Sigmoid colon (tissue), 7 donors: ENCODE measurements around the gene RNF212. TPM values are rescaled to one million over a fixed set of nuclear protein-coding genes. Genes with fewer than 3 reads are reported as not detected.

Source experiments
- DNase-seq: peaks from one replicate; pipeline ENCODE4 v3.0.0-alpha.2; 2019
- H3K27ac ChIP-seq, 4 donors: fragments of 200-600 bp; sonication (generic); one replicate each; pipeline ENCODE4 v1.5.1; 2016 to 2019; ENCODE audit warnings: mild to moderate bottlenecking in 1 of 4
- H3K27me3 ChIP-seq, 3 donors: fragments of 200-600 bp; sonication (generic); one replicate each; pipeline ENCODE4 v1.5.1; 2019; ENCODE audit warnings: mild to moderate bottlenecking in 1 of 3
- H3K36me3 ChIP-seq, 4 donors: fragments of 200-600 bp; sonication (generic); one replicate each; pipeline ENCODE4 v1.5.1; 2016 to 2019
- H3K4me1 ChIP-seq, 4 donors: fragments of 200-600 bp; sonication (generic); one replicate each; pipeline ENCODE4 v1.5.1; 2017 to 2019
- H3K4me3 ChIP-seq, 4 donors: fragments of 200-600 bp; sonication (generic); one replicate each; pipeline ENCODE4 v1.5.1; 2017 to 2019; ENCODE audit warnings: mild to moderate bottlenecking in 2 of 4, moderate library complexity in 1 of 4
- H3K9me3 ChIP-seq, 4 donors: fragments of 200-600 bp in 3 of 4; sonication (generic) in 3 of 4; one replicate each; pipeline versions ENCODE4 v1.5.1 to v1.6.1; 2013 to 2019
- EP300 ChIP-seq, 4 donors: sonication (generic); formaldehyde crosslinking; IDR thresholded peaks; one replicate each; pipeline ENCODE4 v1.6.1; 2017; ENCODE audit warnings: antibody characterized with exemption in 4 of 4
- POLR2A ChIP-seq, 2 donors: fragments of 450-650 bp; IDR thresholded peaks; one replicate each; pipeline ENCODE4 v1.6.1; 2016; ENCODE audit warnings: antibody characterized with exemption in 2 of 2, mild to moderate bottlenecking in 2 of 2, moderate library complexity in 2 of 2
- POLR2AphosphoS5 ChIP-seq, 4 donors: sonication (generic); formaldehyde crosslinking; IDR thresholded peaks; one replicate each; pipeline ENCODE4 v1.6.1; 2017; ENCODE audit warnings: antibody characterized with exemption in 4 of 4
- WGBS, 2 donors: extraction: QIAGEN DNeasy Blood & Tissue Kit; methylation state at CpG; one replicate each; pipeline ENCODE4 v1.1.7; 2013; 5-methylcytosine and 5-hydroxymethylcytosine counted together
- intact Hi-C: fragments of 100-400 bp; cut with DNase I; formaldehyde crosslinking; loops from one replicate; pipeline ENCODE4 v1.15.1; 2023
- polyA plus RNA-seq, 3 donors: library from polyadenylated mRNA; stranded (reverse); fragments of 200-250 nt; gene quantifications; one replicate each; pipeline ENCODE4 v1.2.3, GENCODE V29; 2013
- total RNA-seq, 4 donors: library from RNA; depleted of rRNA; stranded (reverse); fragments of >200 nt; gene quantifications; one replicate each; pipeline ENCODE4 v1.1.0, GENCODE V29; 2016
- TF ChIP-seq, protein P1 (sequence below), 4 experiments: fragments of 450-650 bp in 3 of 4; fragments of 200-600 bp in 1 of 4; IDR thresholded peaks; one replicate each; pipeline ENCODE4 v1.5.1; 2016 to 2019; ENCODE audit warnings: antibody characterized with exemption in 4 of 4, mild to moderate bottlenecking in 3 of 4, moderate library complexity in 2 of 4
- donor health status: healthy with polysubstance abuse.
- donor health status: Bipolar disorder and iron deficiency.
- donor health status: healthy.

RNF212 gene
- total and polyA plus RNA-seq, 7 donors: 0.60 to 12.8 (median 4.0) TPM; not detected in 1

DNA sequence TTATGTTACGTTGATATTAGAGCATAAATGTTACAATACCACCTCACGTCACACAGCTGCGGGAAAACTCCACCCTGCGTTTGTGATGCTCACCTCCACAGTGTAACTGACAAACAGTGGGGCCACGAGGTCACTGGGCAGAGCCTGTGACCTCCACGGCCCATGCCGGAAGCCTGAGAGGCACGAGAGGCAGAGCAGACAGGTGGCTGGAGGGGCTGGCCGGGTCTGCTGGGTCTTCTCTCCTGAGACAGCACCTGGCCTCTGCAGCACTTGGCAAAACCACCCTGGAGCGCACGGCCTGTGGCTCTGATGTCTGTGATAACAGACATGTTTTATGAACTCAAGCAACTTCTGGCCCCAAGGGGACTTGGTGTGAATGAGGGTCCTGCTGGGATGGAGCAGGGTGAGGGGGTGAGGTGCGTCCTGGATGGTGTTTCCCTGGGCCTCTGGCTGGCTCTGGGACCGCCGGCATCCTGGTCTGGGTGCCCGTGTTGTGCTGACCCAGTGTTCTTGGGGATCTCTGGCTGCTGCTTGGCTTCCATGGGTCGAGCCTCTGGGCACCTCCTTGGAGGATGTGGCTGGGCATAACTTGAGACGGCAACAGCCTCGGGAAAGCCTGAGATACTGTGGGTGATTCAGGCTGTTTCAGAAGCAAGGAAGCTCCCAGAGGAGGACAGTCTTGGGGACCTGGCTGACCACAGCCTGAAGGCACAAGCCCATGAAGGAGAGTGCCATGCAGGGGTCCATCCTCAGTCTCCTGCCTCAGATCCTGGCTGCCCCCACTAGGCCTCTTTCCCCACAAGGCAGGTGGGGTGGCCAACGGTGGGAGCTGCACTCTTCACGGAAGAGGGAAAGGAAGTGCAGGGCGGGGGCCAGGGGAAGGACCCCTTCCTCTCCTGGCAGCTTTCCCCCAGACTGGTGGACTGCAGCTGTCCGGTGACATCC is 19.7 kb downstream of the RNF212 start:
- H3K4me3 ChIP-seq: no peak overlapping the region
- no peaks in the 10 kb centered on the region for H3K9me3 ChIP-seq
- H3K27ac ChIP-seq: no peak overlapping the region
- WGBS, 2 donors: 80 to 87% methylated on average over 22 of the region's 22 CpGs
- intact Hi-C loops: no loop called here
- H3K27me3 ChIP-seq: no peaks in the 10 kb centered on the region
- H3K4me1 ChIP-seq: no peaks in the 10 kb centered on the region
- H3K36me3 ChIP-seq: no peaks in the 10 kb centered on the region
- no peak for DNase-seq
- no peak for TF ChIP-seq EP300 (IDR thresholded peaks at IDR 0.05)
- TF ChIP-seq, protein P1, sequence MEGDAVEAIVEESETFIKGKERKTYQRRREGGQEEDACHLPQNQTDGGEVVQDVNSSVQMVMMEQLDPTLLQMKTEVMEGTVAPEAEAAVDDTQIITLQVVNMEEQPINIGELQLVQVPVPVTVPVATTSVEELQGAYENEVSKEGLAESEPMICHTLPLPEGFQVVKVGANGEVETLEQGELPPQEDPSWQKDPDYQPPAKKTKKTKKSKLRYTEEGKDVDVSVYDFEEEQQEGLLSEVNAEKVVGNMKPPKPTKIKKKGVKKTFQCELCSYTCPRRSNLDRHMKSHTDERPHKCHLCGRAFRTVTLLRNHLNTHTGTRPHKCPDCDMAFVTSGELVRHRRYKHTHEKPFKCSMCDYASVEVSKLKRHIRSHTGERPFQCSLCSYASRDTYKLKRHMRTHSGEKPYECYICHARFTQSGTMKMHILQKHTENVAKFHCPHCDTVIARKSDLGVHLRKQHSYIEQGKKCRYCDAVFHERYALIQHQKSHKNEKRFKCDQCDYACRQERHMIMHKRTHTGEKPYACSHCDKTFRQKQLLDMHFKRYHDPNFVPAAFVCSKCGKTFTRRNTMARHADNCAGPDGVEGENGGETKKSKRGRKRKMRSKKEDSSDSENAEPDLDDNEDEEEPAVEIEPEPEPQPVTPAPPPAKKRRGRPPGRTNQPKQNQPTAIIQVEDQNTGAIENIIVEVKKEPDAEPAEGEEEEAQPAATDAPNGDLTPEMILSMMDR (IDR thresholded peaks at IDR 0.05): no peak
- TF ChIP-seq POLR2AphosphoS5 (IDR thresholded peaks at IDR 0.05): no peak
- TF ChIP-seq POLR2A (IDR thresholded peaks at IDR 0.05): no peak

DNA sequence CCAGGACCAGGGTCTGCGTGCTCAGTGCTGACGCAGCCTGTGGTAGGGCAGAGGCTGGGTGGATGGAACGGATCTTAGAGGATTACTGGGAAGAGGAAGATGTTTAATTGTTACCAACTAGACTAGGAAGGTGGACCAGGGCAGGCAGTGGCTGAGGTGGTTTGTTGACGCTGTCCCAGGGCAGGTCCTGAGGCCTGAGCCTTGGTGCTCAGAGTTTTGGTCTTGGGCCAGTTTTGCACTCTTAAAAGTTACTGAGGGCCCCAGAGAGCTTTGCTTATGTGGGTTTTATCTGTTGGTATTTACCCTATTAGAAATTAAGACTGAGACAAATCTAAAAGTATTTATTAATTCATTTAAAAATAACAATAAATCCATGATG is 20.4 kb downstream of the RNF212 start:
- intact Hi-C loops: no loop called here
- 92% methylated on average over 2 to 4 of the region's 4 CpGs for WGBS, 2 donors
- H3K27ac ChIP-seq: no peak overlapping the region
- no peaks in the 10 kb centered on the region for H3K36me3 ChIP-seq
- no peak for DNase-seq
- no peak overlapping the region for H3K4me3 ChIP-seq
- no peaks in the 10 kb centered on the region for H3K27me3 ChIP-seq
- H3K4me1 ChIP-seq: no peaks in the 10 kb centered on the region
- TF ChIP-seq EP300 (IDR thresholded peaks at IDR 0.05): no peak
- TF ChIP-seq POLR2AphosphoS5 (IDR thresholded peaks at IDR 0.05): no peak
- no peak for TF ChIP-seq POLR2A (IDR thresholded peaks at IDR 0.05)
- TF ChIP-seq, protein P1 (IDR thresholded peaks at IDR 0.05): no peak
- no peaks in the 10 kb centered on the region for H3K9me3 ChIP-seq

DNA sequence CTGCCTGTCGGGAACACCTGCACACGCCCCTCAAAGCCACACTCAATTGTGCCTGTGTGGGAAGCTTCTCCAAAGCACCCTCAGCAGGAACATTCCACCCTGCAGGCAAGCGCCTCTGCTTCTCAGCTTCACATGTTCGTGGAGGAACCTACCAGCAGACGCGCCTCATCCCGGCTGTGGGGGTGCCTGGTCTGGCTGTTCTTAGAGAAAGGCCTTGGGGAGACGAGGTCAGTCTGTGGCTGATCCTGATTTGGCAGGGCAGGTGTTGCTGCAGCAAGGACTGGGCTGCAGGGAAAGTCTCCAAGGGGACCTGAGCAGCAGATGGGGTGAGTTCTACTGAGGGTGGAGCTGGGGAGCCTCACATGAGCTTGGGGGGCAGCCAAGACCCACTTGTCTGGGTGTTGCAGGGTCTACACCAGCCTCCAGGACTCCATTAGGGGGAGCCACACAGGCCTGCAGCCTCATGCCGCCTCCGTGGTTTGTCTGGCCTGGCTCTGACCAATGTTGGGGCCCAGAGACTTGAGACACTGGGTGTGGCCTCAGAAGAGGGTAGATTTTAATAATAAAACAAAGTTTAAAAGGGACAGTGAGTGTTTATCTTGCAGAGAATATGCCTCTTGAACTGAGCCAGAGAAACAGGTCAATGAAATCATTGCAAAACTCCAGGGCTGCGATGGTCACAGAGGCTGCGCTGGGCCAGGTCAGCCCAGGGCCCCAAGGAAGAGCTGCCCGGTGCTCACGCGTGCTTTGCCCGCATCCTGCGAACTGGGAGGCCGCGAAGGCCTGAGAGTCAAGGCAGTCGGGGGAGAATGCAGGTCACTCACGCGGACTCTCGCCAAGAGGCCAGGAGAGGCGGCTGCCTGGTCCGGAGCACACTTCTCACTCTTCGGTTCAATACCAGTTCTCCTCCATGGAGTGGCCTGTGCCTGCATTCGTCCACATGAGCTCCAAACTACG is 21.1 kb downstream of the RNF212 start:
- DNase-seq: no peak
- no peak overlapping the region for H3K4me3 ChIP-seq
- 91 to 92% methylated on average over 28 of the region's 28 CpGs for WGBS, 2 donors
- no peaks in the 10 kb centered on the region for H3K27me3 ChIP-seq
- TF ChIP-seq, protein P1 (IDR thresholded peaks at IDR 0.05): no peak
- TF ChIP-seq EP300 (IDR thresholded peaks at IDR 0.05): no peak
- no peak for TF ChIP-seq POLR2A (IDR thresholded peaks at IDR 0.05)
- no peak for TF ChIP-seq POLR2AphosphoS5 (IDR thresholded peaks at IDR 0.05)
- intact Hi-C loops: no loop called here
- no peaks in the 10 kb centered on the region for H3K4me1 ChIP-seq
- H3K9me3 ChIP-seq: no peaks in the 10 kb centered on the region
- H3K27ac ChIP-seq: no peak overlapping the region
- no peaks in the 10 kb centered on the region for H3K36me3 ChIP-seq

GRCh38 chr4:1091561-1091995 is 21.8 kb downstream of the RNF212 start:
- no peak overlapping the region for H3K27ac ChIP-seq
- no peak overlapping the region for H3K4me3 ChIP-seq
- intact Hi-C loops: no loop called here
- no peaks in the 10 kb centered on the region for H3K36me3 ChIP-seq
- no peaks in the 10 kb centered on the region for H3K4me1 ChIP-seq
- DNase-seq: no peak
- no peaks in the 10 kb centered on the region for H3K9me3 ChIP-seq
- WGBS, 2 donors: 92% methylated on average over 10 of the region's 10 CpGs
- TF ChIP-seq EP300 (IDR thresholded peaks at IDR 0.05) (no peak), POLR2AphosphoS5 (IDR thresholded peaks at IDR 0.05) (no peak), POLR2A (IDR thresholded peaks at IDR 0.05) (no peak)
- TF ChIP-seq, protein P1 (IDR thresholded peaks at IDR 0.05): no peak
- H3K27me3 ChIP-seq: no peaks in the 10 kb centered on the region
